ENCODE measurements around the gene NTM.
A peak's percentile ranks its signal among the peaks of the same experiment; 100 is the strongest.

The NTM gene

DNA sequence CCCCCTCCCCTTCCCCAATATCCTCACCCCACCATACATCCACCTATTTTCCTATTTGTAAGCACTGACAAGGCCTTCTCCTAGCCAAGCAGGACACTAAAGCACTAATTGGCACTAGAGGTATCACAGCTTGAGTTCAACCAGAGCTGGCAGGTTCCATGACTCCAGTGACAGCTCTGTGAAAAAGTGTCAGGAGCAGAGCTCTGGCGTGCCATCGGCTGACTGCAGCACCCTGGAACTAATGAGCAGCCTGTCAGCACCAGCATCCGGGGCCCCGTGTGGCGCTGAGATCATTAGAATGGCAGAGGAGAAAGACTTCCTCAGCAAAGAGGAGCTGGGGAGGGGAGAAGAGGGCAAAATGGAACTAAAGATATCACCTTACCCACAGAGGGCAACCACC lies 847.4 kb downstream of the NTM start:
- no peak for DNase-seq (ENCODE audit: low read depth)

DNA sequence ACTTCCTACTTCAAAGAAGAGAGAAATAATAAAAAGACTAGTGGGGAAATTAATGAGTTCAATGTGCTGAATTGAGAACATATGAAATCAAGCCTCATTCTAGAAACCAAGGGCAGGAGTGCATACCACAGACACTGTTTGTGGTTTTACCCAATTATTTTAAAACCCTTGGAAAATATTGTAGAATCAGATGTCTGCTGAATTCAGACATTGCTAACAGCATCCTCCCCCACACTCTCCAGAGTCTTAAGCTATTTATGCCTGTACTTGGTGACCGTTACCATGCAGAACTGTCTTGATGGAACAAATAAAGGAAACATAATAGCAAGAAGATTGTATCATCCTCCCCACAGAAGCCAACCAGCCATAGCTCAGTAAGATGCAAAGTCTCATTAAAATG lies 850.1 kb downstream of the NTM start:
- peak; percentile 41 for DNase-seq (ENCODE audit: low read depth)

DNA sequence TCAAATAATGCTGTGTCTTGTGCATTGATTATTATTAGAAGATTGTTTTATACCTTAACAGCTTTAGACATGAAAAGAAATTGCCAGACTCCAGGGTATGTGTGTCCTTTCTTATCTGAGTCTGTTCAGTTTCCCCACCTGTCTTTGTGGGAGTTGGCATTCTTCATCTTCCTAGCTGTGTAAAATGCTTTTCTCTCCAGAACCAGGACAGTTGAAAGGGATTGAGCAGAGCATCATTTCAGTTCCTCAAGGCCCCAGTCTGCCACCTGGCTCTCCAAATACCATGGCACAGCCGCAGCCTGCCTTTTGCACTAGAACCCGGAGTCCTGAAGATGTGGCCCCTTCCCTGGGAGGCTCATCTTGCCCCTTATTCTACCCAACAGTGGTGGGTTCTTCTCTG lies 851.9 kb downstream of the NTM start:
- DNase-seq (ENCODE audit: low read depth) = no peak

DNA sequence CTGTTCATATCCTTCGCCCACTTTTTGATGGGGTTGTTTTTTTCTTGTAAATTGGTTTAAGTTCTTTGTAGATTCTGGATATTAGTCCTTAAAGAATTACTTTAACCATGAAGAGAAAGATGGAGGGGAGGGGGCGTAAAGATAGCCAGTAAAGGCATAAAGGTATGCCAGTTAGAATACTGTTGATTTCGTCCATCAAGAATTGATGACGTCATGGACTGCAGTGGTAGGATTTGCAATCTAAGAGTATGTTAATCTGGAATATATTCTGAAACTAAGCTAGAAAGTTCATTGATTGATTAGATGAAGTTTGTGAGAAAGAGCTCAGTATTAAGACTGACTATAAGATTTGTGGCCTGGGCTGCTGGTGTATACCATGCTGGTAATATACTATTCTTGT lies 856.1 kb downstream of the NTM start:
- no peak for DNase-seq (ENCODE audit: low read depth)

DNA sequence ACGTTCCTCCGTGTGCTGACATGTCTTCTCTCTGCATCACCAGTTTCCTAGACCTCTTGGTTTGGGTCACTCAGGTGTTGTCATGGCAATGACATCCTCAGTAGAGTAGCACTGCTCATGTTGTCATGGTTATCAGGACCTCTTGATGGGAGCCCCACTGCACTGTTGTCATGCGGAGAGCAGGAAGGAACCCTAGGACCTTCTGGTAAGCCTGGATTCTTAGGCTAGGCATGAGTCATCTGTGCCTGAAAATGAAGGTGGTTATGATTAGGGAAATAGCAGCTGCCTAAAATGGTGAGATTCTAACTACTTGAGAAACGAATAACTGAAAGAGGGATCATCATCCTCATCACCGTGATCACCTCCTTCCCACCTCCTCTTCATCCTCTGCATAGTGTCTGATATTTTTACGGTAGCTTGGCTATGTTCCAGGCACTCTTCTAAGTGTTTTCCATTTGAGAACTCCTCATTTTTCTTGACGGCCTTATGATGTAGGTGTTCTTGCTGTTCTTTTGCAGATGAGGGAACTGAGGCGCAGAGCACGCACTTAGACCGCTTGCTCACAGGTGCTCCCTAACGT lies 858.4 kb downstream of the NTM start:
- no peak for DNase-seq (ENCODE audit: low read depth)

DNA sequence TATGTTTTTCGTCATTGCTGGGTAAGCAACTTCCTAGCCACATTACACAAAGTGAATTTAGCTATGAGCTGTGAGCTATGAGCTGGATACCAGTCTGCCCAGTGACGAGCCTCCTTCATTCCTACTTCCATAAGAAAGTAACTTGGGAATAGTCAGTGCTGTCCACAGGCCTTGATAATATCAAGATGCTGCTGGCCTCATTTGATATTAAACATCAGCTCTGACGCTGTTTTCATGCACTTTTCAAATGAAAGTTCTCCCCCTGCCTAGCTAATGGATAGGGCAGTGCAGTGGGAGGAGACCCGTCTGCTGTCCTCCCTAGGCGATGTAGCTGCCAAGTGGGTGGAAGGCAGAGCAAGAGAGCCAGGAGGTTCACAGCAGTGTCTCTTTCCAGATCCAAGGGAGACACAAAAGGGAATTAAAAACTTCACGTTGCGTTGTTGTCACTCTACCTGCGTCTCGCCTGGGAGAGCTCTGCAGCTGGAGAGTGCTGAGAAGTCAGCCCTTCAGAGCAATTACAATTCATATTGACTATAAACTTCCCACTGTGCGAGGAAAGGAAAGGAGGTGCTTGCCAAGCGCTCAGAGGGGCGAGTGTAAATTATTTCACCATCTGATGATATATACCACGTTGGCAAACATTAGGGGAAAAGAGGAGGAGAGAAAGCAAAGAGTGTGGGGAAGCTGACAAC lies 861.4 kb downstream of the NTM start:
- DNase-seq (ENCODE audit: low read depth) = no peak

DNA sequence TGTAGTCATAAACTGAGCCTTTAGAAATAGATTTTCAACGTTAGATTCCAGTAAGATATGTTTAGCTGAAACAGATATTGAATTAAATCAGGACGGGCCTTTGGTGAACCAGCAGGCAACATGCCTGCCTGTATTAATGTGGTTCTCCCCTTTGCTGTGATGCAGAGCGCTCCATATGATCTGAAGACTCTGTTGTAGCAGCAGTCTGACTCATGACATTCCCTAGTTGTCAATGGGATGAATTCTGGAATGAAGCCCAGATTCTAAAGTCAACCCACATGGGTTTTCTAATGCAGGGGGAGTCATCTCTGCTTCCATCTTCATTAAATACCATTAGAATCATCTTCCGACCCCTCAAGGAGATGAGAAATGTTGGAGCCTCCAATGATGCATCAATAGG lies 864.5 kb downstream of the NTM start:
- peak; percentile 73 for DNase-seq (ENCODE audit: low read depth)

DNA sequence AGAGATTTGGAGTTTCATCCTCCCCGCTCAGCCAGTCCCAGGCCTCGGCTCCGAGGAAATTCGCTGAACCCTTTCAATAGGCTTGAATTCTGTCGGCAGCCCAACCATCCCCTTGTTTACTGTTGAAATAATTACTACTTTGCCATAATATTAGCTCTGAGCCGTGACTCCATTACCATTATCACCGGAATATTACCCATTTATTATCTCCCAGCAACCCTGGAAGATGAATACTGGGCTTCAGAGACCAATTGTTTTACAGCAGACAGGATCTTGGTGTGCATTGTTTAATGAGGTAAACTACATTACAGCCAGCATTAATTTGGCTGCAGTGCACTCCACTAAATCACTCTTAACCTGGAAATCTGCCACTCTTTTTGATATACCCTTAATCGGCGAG lies 867.4 kb downstream of the NTM start:
- no peak for DNase-seq (ENCODE audit: low read depth)

DNA sequence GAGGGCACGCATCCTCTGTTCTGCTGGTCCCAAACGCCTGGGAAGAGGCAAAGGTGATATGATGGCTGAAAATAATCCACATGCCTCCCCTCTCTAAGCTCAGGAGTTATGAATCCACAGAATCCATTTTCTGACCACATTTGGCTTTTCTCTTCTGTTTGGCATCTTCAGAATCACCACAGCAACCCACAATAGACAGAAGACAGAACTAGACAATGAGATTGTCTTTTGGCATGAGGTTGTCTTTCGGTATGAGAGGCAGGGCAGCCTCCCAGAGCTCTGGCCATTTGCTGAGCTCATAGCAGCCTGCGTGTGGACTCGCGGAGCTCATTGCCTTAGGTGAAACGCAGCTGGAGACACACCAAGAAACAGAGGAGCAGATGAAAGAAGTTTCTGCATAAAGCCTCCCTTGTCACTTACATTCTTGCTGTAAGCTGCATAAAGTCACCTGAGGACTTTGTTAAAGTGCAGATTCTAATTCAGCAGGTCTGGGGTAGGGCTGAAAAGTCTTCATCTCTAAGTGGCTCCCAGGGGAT lies 868.0 kb downstream of the NTM start:
- DNase-seq (ENCODE audit: low read depth) = no peak

DNA sequence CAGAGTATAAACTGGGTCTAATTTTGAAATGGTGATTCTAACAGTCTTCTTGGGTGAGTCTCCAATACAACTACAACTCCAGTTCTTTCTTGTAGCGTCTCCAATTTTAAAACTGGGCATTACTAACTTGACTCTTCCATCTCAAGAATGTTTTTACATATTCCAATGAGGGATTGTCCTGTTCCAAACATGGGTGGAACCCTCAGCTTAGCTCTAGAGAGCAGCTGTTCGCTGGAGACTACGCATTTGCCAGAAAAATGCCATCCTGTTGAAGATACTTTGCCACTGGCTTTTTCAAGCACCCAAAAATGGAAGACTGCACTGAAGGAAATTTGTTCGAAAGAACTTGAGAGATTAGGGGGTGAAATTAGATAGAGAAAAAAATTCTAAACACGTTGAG lies 870.0 kb downstream of the NTM start:
- DNase-seq (ENCODE audit: low read depth) = no peak

DNA sequence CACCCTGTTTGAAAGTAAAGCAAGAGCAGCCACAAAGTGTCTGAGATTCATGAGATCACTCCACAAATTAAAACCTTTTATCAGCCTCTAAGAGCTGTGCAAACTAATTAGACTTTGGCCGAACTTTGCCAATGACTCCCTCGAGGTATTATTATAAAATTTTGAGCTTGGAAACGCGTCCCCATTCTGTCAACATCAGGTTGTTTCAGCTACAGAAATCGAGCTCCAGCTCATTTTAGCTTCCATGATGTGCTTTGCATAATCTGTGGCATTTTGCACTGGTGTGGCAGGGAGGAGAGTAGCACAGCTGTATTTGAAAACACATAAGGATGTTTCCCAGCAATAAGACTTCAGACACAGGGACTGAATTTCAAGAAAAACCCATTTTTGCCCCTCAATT lies 872.2 kb downstream of the NTM start:
- no peak for DNase-seq (ENCODE audit: low read depth)

DNA sequence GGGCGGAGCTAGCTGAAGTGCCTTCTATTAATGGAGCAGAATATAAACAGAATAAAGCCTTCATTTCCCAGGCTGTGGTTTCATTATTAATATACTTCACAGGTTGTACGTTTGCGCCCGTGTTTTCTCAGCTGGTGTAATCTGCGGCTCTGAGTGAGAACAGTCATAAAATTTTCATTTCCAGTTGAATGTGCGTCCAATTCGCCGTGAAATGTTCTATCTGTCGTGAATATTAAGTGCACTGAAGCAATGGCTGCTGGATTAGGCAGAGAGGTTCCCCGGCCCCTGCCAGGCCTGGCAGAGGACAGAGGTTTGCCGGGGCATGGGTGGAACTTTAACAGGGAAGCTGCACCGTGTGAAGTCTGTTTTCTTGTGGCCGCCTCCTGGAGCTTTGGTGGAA lies 874.4 kb downstream of the NTM start:
- DNase-seq (ENCODE audit: low read depth) = no peak

DNA sequence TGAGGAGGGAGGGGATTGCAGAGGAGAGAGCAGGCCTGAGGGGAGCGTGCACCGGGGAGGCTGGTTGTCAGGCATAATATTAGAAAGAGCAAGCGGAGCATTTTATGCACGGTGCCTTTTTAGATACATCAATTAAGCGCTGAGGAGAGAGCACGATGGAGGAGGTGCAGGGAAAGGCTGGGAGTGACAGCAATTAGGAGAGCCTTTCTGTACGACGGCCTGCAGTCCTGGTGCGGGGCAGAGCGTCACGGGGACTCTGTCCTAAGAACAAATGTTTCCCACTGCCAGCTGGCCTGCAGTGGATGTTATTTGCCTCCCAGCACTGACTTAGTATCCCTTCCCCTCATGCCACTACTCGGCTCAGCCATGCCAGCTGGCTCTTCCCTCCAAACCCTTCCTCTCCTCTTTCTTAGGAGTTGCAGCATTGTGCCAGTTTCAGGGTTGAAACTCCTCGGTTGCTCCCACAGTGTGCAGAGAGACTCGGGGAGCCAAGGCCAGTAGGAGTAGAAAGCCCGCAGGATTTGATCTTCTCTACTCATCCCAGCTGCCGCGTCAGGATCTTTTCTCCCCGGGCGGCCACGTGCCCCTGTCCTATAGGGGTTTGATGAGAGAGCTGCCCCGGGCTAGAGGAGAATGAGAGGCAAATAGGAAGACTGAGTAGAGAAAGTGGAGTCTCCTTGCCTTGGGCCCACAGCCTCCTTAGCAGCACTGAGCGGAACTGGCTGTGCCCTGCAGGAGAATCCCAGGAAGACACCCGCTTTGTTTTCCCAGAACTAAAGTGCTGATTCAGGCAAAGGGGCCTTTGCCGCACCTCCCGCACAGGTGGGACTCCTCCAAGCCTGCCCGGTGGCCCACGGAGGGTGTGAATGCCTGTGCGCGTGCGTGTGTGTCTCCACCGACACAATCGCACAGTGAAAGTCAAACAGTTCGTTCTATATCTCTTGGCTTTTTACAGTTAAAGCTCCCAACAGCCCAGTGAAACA lies 875.3 kb downstream of the NTM start:
- no peak for DNase-seq (ENCODE audit: low read depth)

DNA sequence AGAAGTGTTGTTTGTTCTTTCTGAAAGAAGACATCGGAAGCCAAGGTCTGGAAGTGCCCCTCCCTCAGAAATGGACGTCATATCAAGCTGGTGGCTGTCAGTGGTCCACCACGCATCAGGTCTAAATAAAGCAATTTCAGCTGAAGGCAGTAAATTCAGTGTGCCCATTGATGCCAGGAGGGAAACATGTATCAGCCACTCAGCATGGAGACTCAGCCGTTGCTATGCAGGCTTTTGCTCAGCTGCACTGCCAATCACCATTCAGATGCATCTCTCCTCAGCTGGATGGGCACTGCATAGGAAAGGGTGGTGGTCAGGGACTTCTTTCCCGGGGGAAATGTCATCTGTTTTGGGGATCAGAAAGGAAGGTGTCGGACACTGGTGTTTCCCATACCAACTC lies 878.2 kb downstream of the NTM start:
- DNase-seq (ENCODE audit: low read depth) = no peak

DNA sequence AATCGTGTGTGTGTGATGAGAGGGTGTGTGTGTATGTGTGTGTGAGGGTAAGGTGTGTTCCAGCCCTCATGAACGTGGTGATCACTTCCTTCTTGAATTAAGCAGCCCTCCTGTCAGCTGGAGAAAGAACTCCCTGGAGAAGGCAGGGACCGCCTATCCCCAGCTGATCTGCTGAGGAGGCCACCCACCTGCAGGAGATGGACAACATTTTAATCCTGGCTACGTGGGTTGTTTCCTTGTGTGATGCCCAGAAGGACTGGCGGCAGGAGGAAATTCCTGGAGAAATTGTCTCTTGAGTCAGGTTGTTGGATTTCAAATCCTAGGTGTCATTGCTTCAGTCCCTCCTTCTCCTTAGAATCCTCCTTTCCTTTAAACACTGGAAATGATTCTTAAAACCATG lies 878.8 kb downstream of the NTM start:
- DNase-seq (ENCODE audit: low read depth) = no peak

DNA sequence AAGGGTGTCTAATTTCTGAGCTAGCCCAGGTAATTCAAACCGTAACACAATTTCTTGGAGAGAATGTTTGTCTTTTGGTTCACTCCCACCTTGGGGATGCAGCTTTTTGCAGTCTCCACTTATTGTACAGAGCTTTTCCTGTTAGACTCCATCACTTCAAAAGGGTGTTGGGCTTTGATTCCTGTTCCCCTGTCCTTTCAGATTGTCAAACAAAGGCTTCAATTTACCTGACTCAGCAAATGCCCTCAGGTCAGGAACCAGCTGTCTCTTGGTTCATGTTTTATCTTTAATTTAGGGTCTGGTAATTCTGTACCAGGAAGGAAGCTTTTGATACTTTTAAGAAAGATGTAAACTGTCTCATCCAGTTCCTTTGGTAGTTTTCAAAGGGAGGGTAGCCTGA lies 880.6 kb downstream of the NTM start:
- DNase-seq (ENCODE audit: low read depth) = no peak

DNA sequence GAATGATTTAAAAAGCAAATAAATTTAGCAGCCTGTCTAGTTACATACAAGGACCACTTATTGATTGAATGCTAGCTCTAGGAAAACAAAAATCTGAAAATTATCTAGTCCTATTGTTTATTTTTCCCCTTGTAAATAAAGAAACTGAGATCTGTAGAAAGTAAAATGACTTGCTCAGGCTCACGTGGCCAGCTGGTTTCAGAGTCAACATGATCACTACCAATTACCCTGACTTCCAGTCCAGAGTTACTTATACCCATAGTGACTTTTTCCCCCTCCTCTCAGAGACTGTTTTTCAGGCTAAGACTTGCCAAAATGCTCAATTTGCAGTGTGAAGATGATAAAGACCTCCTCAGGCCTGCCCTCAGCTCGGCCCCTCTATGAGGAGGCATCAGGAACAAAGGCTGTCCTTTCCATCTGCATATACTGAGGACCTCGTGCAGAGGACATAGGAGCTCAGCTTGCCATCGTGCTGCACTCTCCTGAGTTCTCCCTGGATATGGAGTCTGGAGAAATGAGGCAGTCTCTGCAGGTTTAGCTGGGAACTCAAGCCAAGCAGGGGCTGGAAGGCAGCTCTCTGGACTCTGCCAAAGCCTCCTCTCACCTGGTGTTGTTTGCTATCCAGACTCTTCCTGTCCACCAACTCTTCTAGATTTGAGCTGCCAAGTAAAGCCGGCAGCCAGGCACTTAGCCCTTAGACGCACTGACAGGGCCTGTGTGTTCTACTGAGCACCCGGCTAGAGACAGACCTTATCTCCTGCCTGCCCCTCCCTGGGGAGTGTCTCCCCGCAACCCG lies 883.3 kb downstream of the NTM start:
- DNase-seq (ENCODE audit: low read depth) = no peak

DNA sequence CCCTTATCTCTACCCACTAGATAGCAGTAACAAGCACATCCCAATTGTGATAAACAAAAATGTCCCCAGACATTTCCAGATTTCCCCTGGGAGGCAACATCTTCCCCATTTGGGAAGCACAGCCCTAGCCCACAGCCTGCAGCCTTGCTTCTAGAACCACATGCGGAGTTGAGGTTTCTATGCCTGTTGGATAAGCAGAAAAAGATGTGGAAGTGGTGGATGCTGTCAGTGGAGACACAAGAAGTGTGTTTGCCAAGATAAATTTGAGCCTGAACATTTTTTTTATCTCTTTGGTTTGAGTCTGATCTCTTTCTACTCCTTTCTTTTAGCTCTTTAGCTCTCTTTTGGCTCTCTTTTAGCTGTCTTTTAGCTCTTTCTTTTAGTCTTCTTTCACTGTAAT lies 884.5 kb downstream of the NTM start:
- DNase-seq (ENCODE audit: low read depth) = no peak

DNA sequence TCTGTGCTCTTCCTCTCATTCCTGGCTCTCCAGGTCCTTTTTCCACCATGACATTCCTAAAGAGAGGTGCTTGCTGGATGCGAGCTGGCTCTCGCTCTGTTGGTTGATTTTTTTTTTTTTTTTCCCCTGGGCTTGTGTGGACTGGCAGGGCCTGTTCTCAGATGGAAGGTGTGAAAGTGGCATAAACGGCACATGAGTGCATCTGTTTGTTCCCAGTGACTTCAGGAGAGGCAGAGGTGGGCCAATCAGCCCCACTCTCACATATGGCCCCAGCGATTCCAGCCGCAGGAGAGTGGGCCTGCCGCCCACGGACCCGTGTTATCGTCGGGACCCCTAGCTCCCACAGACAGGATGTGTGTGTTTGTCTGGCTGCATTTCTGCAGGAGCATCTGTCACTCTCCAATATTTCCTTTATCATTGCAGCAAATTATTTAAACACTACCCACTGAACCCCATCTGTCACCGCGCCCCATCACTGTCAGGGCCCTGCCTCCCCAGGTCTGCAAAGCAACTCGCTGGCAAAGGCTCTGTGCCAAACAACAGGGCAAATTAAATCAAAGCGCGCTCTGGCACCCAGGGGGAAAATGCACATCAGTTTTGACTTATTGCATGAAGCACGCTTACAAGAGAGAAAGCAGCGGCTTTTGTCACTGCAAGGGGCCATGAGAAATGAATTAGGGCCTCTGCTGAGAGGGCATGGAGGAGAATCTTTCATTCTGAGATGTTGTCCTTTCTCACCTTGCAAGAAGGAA lies 886.3 kb downstream of the NTM start:
- DNase-seq (ENCODE audit: low read depth) = no peak

DNA sequence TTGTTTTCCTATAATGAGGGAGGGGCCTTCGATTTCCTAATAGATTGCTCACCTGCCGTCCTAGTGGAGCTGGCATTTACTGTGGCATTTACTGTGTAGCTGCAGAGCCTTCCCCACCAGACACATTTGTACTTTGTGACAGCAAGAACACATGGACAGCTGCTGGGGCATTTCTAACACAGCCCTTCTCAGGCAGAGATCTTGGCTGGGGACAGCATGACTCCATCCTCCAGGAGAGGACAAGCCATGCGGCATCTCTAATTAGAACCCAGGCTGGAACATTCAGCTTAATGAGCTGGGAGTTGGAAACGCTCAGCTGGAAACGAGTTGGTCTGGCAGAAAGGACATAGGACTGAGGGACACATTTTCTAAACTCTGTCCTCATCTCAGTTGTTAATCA lies 887.5 kb downstream of the NTM start:
- no peak for DNase-seq (ENCODE audit: low read depth)

DNA sequence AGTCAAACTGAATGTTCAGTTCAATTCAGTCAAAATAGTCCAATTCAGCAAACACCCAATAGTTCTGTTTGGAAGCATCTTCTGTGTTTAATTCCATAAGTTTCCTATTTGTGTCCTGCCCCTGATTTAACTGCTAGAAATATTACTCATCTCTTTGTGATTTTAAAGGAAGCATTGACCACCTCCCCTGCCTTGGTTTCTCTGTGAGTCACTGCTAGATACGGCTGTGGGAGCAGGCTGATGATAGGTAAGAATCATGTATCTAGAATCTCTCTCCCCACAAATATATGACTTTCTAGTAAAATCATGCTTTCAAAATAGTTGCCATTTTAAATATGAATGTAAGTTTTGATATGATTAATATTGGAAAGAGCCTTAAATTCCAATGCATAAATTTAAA lies 888.5 kb downstream of the NTM start:
- no peak for DNase-seq (ENCODE audit: low read depth)
